Measurements from ENCODE around the gene TREM1.

TREM1 gene

GRCh38 chr6:41294214-41294872 lies 7.9 kb upstream of the TREM1 start:
- no peak for DNase-seq

GRCh38 chr6:41291717-41292116 lies 5.2 kb upstream of the TREM1 start:
- DNase-seq: no peak

- DNase-seq: no peak
Observed at GRCh38 chr6:41289815-41290214, 3.3 kb upstream of the TREM1 start.

- no peak for DNase-seq
Observed at GRCh38 chr6:41288754-41289129, 2.3 kb upstream of the TREM1 start.

- peak; percentile 22 for DNase-seq
Observed at GRCh38 chr6:41288030-41288753, 1.7 kb upstream of the TREM1 start.

GRCh38 chr6:41284726-41285125 lies 1.8 kb downstream of the TREM1 start:
- DNase-seq: peak; percentile 4

GRCh38 chr6:41283600-41283999 lies 2.9 kb downstream of the TREM1 start:
- no peak for DNase-seq

- DNase-seq: no peak
Observed at GRCh38 chr6:41280381-41281057, 6.0 kb downstream of the TREM1 start.

GRCh38 chr6:41278699-41279405 lies 7.6 kb downstream of the TREM1 start:
- DNase-seq: peak; percentile 46

GRCh38 chr6:41277605-41278004 lies 8.9 kb downstream of the TREM1 start:
- no peak for DNase-seq

- DNase-seq: no peak
Observed at GRCh38 chr6:41275489-41275888, 11.0 kb downstream of the TREM1 start.

GRCh38 chr6:41274256-41274655 lies 12.2 kb downstream of the TREM1 start:
- DNase-seq: no peak

- no peak for DNase-seq
Observed at GRCh38 chr6:41273714-41274113, 12.8 kb downstream of the TREM1 start.

- DNase-seq: no peak
Observed at GRCh38 chr6:41272591-41273240, 13.8 kb downstream of the TREM1 start.

GRCh38 chr6:41271901-41272395 lies 14.5 kb downstream of the TREM1 start:
- DNase-seq: no peak

- DNase-seq: no peak
Observed at GRCh38 chr6:41269716-41270115, 16.8 kb downstream of the TREM1 start.

GRCh38 chr6:41269166-41269565 lies 17.3 kb downstream of the TREM1 start:
- DNase-seq: no peak

GRCh38 chr6:41268478-41268877 lies 18.0 kb downstream of the TREM1 start:
- DNase-seq: no peak

- no peak for DNase-seq
Observed at GRCh38 chr6:41266541-41266940, 19.9 kb downstream of the TREM1 start.

GRCh38 chr6:41263267-41263666 lies 23.2 kb downstream of the TREM1 start:
- no peak for DNase-seq

GRCh38 chr6:41262401-41262800 lies 24.1 kb downstream of the TREM1 start:
- DNase-seq: no peak

- DNase-seq: no peak
Observed at GRCh38 chr6:41258196-41258493, 28.3 kb downstream of the TREM1 start.
